HG03378 (cell line): ENCODE data around the gene ELOVL6.

Experiments used
- ATAC-seq: cut with Tn5 transposase; IDR thresholded peaks from one replicate; pipeline ENCODE4 v1.9.1; 2021; ENCODE audit warnings: mild to moderate bottlenecking, moderate library complexity; ENCODE audit not compliant: unreplicated experiment

ELOVL6 gene

GRCh38 chr4:109998867-109999584 lies 199.4 kb downstream of the ELOVL6 start:
- ATAC-seq, result peak; percentile 34

GRCh38 chr4:109996526-109996925 lies 201.9 kb downstream of the ELOVL6 start:
- no peak for ATAC-seq
